OCI-LY1 (cell line): ENCODE results near the gene PTPRN2.

Source experiments
- EZH2 ChIP-seq: fragments of 200-600 bp; sonication (generic), shearing (Covaris generic); IDR thresholded peaks from 2 replicates; pipeline ENCODE4 v1.8.0; 2017; ENCODE audit warnings: borderline replicate concordance, mixed run types, mild to moderate bottlenecking, antibody characterized with exemption, low read length, moderate library complexity, mixed read lengths
- TF ChIP-seq, protein P1 (sequence below): fragments of 200-600 bp; sonication (generic), shearing (Covaris generic); IDR thresholded peaks from 2 replicates; pipeline ENCODE4 v1.5.1; 2017; ENCODE audit warnings: mild to moderate bottlenecking, antibody characterized with exemption, low read length, moderate library complexity, mixed read lengths

DNA sequence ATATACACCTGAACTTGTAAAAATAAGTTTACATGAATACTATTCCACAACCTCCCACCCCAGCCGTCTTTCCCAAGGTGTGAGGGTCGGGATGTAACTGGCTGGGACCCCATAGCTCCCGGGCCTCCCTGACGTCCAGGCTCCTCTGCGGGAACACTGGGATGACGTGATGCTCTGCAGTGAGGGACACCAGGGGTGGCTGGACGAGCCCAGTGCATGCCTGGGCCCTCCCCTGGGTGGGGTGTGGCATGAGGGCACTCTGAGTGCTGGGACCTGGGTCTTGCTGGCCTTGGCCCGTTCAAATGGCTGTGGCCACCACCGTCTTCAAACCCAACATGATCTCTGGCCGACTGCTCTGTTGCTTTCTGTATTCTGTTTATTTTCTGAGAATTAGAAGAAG lies 1068.4 kb downstream of the PTPRN2 start:
- TF ChIP-seq, protein P1, sequence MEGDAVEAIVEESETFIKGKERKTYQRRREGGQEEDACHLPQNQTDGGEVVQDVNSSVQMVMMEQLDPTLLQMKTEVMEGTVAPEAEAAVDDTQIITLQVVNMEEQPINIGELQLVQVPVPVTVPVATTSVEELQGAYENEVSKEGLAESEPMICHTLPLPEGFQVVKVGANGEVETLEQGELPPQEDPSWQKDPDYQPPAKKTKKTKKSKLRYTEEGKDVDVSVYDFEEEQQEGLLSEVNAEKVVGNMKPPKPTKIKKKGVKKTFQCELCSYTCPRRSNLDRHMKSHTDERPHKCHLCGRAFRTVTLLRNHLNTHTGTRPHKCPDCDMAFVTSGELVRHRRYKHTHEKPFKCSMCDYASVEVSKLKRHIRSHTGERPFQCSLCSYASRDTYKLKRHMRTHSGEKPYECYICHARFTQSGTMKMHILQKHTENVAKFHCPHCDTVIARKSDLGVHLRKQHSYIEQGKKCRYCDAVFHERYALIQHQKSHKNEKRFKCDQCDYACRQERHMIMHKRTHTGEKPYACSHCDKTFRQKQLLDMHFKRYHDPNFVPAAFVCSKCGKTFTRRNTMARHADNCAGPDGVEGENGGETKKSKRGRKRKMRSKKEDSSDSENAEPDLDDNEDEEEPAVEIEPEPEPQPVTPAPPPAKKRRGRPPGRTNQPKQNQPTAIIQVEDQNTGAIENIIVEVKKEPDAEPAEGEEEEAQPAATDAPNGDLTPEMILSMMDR: no peak
- TF ChIP-seq EZH2: no peak
